Cardiac muscle cell (in vitro differentiated cells and primary cell): Measurements from ENCODE around the gene ADGRD1. TPM values are rescaled to one million over a fixed set of nuclear protein-coding genes. Genes with fewer than 3 reads are reported as not detected.

Experiments used
- DNase-seq, 2 donors: peaks; one replicate each; pipeline versions ENCODE4 v3.0.0 to v3.0.0-alpha.2; 2010 to 2017; ENCODE audit warnings: low read depth in 1 of 2, low spot score in 1 of 2
- H3K27ac ChIP-seq: fragments of 200-600 bp; sonication (generic); 2 replicates; pipeline ENCODE4 v1.5.1; 2016
- H3K27me3 ChIP-seq: fragments of 200-600 bp; sonication (generic); 2 replicates; pipeline ENCODE4 v1.6.0; 2016; ENCODE audit warnings: control low read depth
- H3K36me3 ChIP-seq: fragments of 200-600 bp; sonication (generic); 2 replicates; pipeline ENCODE4 v1.5.1; 2016; ENCODE audit warnings: control low read depth
- H3K4me1 ChIP-seq: fragments of 200-600 bp; sonication (generic); 2 replicates; pipeline ENCODE4 v1.8.1; 2017; ENCODE audit warnings: low read depth, mild to moderate bottlenecking, mixed run types
- H3K4me3 ChIP-seq: fragments of 200-600 bp; sonication (generic); 2 replicates; pipeline ENCODE4 v1.5.1; 2016; ENCODE audit warnings: mild to moderate bottlenecking
- H3K9me3 ChIP-seq: fragments of 200-600 bp; sonication (generic); 2 replicates; pipeline ENCODE4 v1.5.1; 2017; ENCODE audit warnings: low read depth, mild to moderate bottlenecking, control low read depth
- polyA plus RNA-seq: library from polyadenylated mRNA; unstranded; fragments of >200 nt; fragmentation: Nextera tagmentation; extraction: Ambion mirVana; gene quantifications from 2 replicates; pipeline ENCODE4 v1.2.1, GENCODE V29; 2016
- total RNA-seq: library from RNA; depleted of rRNA; stranded (reverse); fragments of >200 nt; gene quantifications from 2 replicates; pipeline ENCODE4 v1.2.3, GENCODE V29; 2016
- TF ChIP-seq, protein P1 (sequence below): IDR thresholded peaks from 2 replicates; pipeline ENCODE4 v1.5.1; 2012; ENCODE audit warnings: low read depth, mild to moderate bottlenecking, low read length

Gene ADGRD1
- total and polyA plus RNA-seq, 2 experiments from 2014 or later, result 66.6 to 74.0 TPM

DNA sequence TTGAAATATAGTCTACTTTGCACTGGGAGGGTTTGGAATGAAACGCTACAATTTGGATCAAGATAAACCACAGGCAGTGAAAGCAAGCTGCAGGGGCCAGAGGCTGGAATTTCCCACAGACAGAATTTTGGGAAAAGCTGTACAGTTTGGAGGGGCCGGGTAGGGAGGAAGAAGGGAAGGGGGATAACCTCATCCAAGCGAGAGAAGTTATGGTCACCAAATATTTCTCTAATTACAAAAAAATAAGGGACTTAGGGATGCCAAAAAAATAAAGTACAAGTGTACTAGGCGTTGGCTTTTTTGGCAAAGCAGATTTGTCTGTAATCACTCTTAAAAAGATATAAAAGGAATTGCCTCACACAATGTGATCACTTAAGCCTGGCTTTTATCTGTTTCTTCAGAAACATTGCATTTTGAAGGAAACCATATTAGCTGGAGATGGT lies 31.2 kb upstream of the ADGRD1 start:
- H3K27ac ChIP-seq, result no peak overlapping the region
- no peak for DNase-seq
- TF ChIP-seq, protein P1, sequence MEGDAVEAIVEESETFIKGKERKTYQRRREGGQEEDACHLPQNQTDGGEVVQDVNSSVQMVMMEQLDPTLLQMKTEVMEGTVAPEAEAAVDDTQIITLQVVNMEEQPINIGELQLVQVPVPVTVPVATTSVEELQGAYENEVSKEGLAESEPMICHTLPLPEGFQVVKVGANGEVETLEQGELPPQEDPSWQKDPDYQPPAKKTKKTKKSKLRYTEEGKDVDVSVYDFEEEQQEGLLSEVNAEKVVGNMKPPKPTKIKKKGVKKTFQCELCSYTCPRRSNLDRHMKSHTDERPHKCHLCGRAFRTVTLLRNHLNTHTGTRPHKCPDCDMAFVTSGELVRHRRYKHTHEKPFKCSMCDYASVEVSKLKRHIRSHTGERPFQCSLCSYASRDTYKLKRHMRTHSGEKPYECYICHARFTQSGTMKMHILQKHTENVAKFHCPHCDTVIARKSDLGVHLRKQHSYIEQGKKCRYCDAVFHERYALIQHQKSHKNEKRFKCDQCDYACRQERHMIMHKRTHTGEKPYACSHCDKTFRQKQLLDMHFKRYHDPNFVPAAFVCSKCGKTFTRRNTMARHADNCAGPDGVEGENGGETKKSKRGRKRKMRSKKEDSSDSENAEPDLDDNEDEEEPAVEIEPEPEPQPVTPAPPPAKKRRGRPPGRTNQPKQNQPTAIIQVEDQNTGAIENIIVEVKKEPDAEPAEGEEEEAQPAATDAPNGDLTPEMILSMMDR, result no peak
- H3K4me1 ChIP-seq, result no peaks in the 10 kb centered on the region
- no peaks in the 10 kb centered on the region for H3K9me3 ChIP-seq
- no peaks in the 10 kb centered on the region for H3K27me3 ChIP-seq
- no peaks in the 10 kb centered on the region for H3K36me3 ChIP-seq
- no peak overlapping the region for H3K4me3 ChIP-seq

DNA sequence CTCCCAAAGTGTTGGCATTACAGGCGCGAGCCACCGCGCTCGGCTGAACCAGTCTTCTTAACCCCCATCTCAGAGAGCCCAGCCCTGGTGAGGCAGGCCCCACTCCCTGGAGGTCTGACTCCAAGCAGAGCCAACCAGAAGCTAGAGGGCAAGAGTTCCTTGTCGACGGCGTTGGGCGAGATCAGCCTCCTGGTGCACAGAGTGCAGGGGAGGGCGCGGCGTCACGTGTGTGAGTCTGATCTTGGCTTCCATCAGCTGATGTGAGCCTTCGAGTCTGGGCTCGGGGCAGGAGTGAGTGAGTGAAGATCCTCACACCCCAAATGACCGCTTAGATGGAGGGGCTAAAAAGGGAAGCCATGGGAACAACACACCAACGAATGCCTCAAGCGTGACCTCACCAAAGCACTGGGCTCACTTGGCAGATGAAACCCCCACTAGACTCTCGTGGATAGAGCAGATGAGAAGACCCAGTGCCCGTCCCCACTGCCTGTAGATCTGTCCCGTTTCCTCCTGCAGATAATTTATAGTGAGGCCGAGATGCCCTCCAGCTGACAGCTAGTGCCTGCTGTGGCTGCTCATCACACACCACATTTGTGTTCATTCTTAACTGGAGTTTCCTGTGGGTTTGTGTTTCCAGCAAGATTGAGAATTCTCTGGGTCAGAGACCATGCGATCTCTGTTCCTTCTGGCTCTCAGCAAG lies 28.6 kb upstream of the ADGRD1 start:
- no peak overlapping the region for H3K27ac ChIP-seq
- TF ChIP-seq, protein P1, result no peak
- H3K36me3 ChIP-seq, result no peaks in the 10 kb centered on the region
- no peak for DNase-seq
- H3K9me3 ChIP-seq, result no peaks in the 10 kb centered on the region
- H3K4me1 ChIP-seq, result no peaks in the 10 kb centered on the region
- H3K27me3 ChIP-seq, result no peaks in the 10 kb centered on the region
- no peak overlapping the region for H3K4me3 ChIP-seq

DNA sequence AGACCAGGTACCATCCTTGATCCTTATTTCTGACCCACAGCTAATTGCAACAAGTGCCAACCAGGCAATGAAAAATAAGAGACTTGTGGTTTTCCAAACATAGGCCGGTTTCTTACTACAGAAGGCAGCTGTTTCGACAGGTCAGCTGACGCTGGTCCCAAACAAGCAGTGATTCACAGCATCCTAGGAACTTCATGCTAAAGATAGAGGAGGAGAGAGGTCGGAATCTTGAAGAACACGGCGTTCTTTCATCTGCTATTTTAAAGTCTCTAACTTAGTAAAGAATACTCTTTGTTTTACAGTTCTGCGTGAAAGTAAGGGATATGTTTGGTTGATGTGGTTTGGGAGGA lies 28.1 kb upstream of the ADGRD1 start:
- Histone ChIP-seq H3K27me3 (no peaks in the 10 kb centered on the region), H3K4me1 (no peaks in the 10 kb centered on the region), H3K9me3 (no peaks in the 10 kb centered on the region), H3K4me3 (no peak overlapping the region), H3K27ac (no peak overlapping the region), H3K36me3 (no peaks in the 10 kb centered on the region)
- peak in 1 of 2 donors; percentile 64 for DNase-seq
- TF ChIP-seq, protein P1, result no peak

DNA sequence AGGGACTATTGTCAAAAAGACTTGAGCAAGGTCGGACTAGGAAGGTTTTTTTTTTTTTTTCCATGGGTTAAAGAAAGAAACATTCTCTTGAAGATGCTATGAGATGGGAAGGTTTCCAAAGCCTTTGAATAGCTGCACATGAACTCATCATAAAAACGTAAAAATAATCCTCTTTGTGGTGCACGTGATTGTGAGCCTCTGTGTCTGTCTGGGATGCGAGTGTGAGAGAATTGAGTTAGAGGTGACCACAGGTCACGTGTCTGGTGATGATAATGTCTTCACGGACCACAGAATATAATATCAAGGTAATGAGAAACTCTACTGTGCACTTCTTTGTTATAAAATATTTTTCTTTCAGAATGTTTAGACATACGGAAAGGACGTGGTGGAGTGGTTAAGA lies 24.3 kb upstream of the ADGRD1 start:
- H3K4me3 ChIP-seq, result no peak overlapping the region
- no peak for DNase-seq
- no peaks in the 10 kb centered on the region for H3K36me3 ChIP-seq
- TF ChIP-seq, protein P1, result no peak
- no peaks in the 10 kb centered on the region for H3K27me3 ChIP-seq
- no peaks in the 10 kb centered on the region for H3K9me3 ChIP-seq
- H3K4me1 ChIP-seq, result no peaks in the 10 kb centered on the region
- no peak overlapping the region for H3K27ac ChIP-seq

GRCh38 chr12:130932061-130932930 lies 21.4 kb upstream of the ADGRD1 start:
- TF ChIP-seq, protein P1, result no peak
- H3K4me3 ChIP-seq, result no peak overlapping the region
- H3K27me3 ChIP-seq, result no peaks in the 10 kb centered on the region
- H3K4me1 ChIP-seq, result peaks cover 9% of the 10 kb centered on the region
- H3K9me3 ChIP-seq, result no peaks in the 10 kb centered on the region
- no peaks in the 10 kb centered on the region for H3K36me3 ChIP-seq
- H3K27ac ChIP-seq, result no peak overlapping the region
- no peak for DNase-seq
